Measurements from ENCODE around the gene PLEKHM3. TPM values are rescaled to one million over a fixed set of nuclear protein-coding genes. Genes with fewer than 3 reads are reported as not detected.

Gene PLEKHM3
- total RNA-seq, 1 donor from 2014 or later = 6.4 TPM

DNA sequence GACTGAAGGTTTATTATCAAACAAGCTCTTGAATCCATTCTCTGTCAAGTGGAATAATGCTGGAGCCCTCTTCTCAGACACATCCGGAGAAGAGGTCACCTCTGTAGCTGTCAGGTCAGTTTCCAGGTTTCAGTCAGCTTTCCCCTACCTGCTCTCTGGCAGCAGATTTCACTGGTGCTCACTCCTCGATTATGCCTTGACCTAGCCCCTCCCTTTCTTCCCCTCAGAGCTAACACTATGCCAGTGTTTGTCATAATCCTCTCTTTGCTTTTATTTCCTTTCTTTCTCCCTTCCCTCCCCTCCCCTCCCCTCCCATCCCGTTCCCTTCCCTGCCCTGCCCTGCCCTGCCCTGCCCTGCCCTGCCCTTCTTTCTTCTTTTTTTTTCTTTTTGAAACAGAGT, 22.5 kb upstream of the PLEKHM3 start:
- Mint-ChIP-seq H3K4me3 (no peak overlapping the region), H3K36me3 (ENCODE audit: low read depth) (no peaks in the 10 kb centered on the region), H3K27me3 (ENCODE audit: insufficient read depth) (peaks cover 12% of the 10 kb centered on the region), H3K27ac (no peak overlapping the region), H3K9me3 (no peaks in the 10 kb centered on the region), H3K4me1 (ENCODE audit: low read depth) (no peaks in the 10 kb centered on the region)
- DNase-seq (ENCODE audit: low spot score) = no peak
- intact Hi-C loops (cut with micrococcal nuclease) = no loop called here

DNA sequence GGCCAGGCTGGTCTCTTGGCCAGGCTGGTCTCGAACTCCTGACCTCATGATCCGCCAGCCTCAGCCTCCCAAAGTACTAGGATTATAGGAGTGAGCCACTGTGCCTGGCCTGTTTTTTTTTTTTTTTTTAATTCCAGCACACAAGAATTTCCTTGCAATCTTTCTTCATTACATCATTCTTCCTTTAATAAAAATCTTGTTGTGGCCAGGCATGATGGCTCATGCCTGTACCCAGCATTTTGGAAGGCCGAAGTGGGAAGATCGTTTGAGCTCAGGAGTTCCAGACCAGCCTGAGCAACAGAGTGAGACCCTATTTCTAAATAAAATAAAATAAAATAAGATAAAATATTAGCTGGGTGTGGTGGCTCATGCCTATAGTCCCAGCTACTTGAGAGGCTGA, 21.4 kb upstream of the PLEKHM3 start:
- H3K27me3 Mint-ChIP-seq (ENCODE audit: insufficient read depth) = peaks cover 12% of the 10 kb centered on the region
- no peaks in the 10 kb centered on the region for H3K4me1 Mint-ChIP-seq (ENCODE audit: low read depth)
- intact Hi-C loops (cut with micrococcal nuclease) = no loop called here
- DNase-seq (ENCODE audit: low spot score) = no peak
- H3K4me3 Mint-ChIP-seq = no peak overlapping the region
- no peaks in the 10 kb centered on the region for H3K36me3 Mint-ChIP-seq (ENCODE audit: low read depth)
- H3K9me3 Mint-ChIP-seq = no peaks in the 10 kb centered on the region
- no peak overlapping the region for H3K27ac Mint-ChIP-seq

DNA sequence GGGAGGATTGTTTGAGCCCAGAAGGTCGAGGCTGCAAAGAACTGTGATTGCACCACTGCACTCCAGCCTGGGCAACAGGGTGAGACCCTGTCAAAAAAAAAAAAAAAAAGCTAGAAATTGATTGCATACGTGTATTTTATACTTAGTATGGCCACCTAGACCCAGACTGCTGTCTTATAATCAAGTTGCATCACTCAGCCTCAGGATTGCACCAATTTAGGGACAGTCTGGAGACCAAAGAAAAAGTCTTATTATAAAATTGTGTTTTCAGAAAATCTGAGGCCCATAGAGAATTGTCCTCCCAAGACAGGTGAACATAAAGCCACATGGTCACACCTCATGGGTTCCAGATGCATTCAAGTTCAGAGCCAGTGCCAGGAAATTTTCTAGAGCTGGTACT, 17.1 kb upstream of the PLEKHM3 start:
- H3K27ac Mint-ChIP-seq = no peak overlapping the region
- no peaks in the 10 kb centered on the region for H3K4me1 Mint-ChIP-seq (ENCODE audit: low read depth)
- H3K9me3 Mint-ChIP-seq = no peaks in the 10 kb centered on the region
- H3K4me3 Mint-ChIP-seq = no peak overlapping the region
- H3K27me3 Mint-ChIP-seq (ENCODE audit: insufficient read depth) = peaks cover 8% of the 10 kb centered on the region
- no peak for DNase-seq (ENCODE audit: low spot score)
- intact Hi-C loops (cut with micrococcal nuclease) = loop anchor here (5.0 kb wide), 1 partner anchor 415 kb away; the partner anchor contains the start of gene METTL21A
- no peaks in the 10 kb centered on the region for H3K36me3 Mint-ChIP-seq (ENCODE audit: low read depth)

DNA sequence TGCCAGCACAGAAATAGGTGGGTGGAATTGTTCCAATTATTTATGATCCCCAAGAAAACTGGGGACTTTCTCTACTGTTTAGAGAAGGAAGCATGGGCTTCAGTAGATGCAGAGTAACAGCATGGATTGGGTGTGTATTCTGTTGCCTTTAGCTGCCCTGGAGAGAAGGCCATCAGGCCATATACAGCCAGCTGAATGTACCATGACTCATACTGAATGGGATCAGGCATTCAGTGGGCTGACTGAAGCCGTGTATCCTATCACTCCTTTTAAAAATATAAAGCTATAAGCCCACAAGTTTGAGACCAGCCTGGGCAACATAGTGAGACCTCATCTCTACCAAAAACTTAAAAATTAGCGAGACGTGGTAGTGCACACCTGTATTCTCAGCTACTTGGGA, 16.7 kb upstream of the PLEKHM3 start:
- H3K27me3 Mint-ChIP-seq (ENCODE audit: insufficient read depth) = peaks cover 6% of the 10 kb centered on the region
- no peaks in the 10 kb centered on the region for H3K36me3 Mint-ChIP-seq (ENCODE audit: low read depth)
- DNase-seq (ENCODE audit: low spot score) = no peak
- intact Hi-C loops (cut with micrococcal nuclease) = loop anchor here (5.0 kb wide), 1 partner anchor 415 kb away; the partner anchor contains the start of gene METTL21A
- no peak overlapping the region for H3K27ac Mint-ChIP-seq
- H3K4me1 Mint-ChIP-seq (ENCODE audit: low read depth) = no peaks in the 10 kb centered on the region
- no peak overlapping the region for H3K4me3 Mint-ChIP-seq
- no peaks in the 10 kb centered on the region for H3K9me3 Mint-ChIP-seq

DNA sequence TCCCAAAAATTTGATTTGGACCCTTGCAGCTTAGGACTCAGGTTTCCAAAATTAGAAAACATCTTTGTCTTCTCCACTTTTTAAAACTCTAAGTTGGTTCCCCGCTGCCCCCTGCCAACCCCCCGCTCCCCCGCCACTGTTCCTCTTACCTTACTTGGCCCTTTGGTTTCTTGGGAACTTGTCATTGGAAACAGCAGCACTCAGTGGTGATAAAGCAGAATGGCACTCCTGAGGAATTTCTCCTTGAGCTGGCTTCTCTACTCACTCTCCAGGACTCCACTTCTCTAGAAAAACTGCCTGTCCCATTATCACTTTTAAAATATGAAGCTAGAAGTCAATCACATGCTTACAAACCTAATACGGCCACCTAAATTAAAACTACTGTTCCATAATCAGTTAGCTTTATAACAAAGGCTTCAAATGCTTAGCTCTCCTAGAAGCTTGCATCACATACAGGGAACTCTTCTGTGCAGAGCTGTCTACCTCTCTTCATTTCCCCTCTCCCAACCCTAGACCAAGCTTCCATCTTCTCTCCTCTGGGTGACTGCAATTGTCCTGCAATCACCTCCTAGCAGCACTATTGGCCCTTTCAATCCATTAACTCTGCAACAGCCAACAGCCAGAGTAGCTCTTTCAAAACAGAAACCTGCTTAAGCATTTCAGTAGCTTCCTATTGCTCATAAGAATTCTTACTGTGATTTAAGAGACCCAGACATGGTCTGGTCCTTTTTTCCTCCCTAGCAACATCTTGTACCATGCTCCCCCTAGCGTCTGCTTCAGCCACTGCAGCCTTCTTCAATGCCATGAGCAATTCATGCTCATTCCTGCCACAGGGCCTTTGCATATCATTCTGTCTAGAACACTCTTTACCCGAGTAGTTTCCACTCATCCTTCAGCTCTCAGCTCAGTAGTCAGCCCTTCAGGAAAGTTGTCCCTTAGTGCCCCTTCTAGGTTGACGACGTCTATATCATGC, 15.2 kb upstream of the PLEKHM3 start:
- peak; percentile 56 for DNase-seq (ENCODE audit: low spot score)
- no peak overlapping the region for H3K27ac Mint-ChIP-seq
- H3K9me3 Mint-ChIP-seq = no peaks in the 10 kb centered on the region
- H3K36me3 Mint-ChIP-seq (ENCODE audit: low read depth) = no peaks in the 10 kb centered on the region
- H3K4me3 Mint-ChIP-seq = no peak overlapping the region
- no peaks in the 10 kb centered on the region for H3K4me1 Mint-ChIP-seq (ENCODE audit: low read depth)
- intact Hi-C loops (cut with micrococcal nuclease) = loop anchor here (1.0 to 5.0 kb wide), 5 partner anchors 32 to 1347 kb away; partner anchors contain the start of gene METTL21A
- peaks cover 4% of the 10 kb centered on the region for H3K27me3 Mint-ChIP-seq (ENCODE audit: insufficient read depth)

DNA sequence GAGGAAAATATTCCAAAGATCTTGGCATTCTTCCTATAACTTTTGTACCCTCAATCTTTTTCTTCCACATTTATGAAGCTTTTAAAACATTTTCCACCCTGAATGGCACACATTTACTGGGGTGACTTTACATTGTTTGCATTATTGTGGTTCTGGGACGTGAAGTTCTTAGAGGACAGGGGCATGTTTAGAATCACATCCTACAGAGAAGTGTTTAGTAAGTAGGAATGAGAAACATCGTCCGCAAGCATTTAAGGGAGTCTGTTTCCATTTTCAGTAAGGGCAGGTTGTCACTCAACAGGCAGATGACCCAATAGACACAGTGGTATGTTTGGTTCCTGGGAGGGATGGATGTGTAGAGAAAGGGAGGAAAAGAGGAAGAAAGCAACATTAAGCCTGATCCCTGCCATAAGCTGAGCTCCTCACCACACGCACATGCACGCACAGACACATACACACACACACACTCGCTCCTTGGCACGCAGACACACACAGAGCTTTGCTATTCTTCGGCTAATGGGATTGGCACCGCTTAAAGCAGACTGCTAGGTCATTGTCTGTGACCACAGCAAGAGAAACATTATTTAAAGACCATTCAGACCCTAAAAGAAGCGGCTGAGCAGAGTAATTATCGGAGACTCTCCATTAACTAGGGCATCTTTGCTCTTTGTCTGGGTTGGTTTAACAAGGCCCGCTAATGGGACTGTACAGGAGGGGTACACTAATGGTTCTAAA, 14.2 kb upstream of the PLEKHM3 start:
- H3K4me1 Mint-ChIP-seq (ENCODE audit: low read depth) = no peaks in the 10 kb centered on the region
- intact Hi-C loops (cut with micrococcal nuclease) = loop anchor here (1.0 to 5.0 kb wide), 5 partner anchors 33 to 1346 kb away; partner anchors contain the start of gene METTL21A
- H3K27me3 Mint-ChIP-seq (ENCODE audit: insufficient read depth) = peaks cover 4% of the 10 kb centered on the region
- H3K4me3 Mint-ChIP-seq = no peak overlapping the region
- no peak overlapping the region for H3K27ac Mint-ChIP-seq
- H3K36me3 Mint-ChIP-seq (ENCODE audit: low read depth) = no peaks in the 10 kb centered on the region
- no peaks in the 10 kb centered on the region for H3K9me3 Mint-ChIP-seq
- DNase-seq (ENCODE audit: low spot score) = no peak

DNA sequence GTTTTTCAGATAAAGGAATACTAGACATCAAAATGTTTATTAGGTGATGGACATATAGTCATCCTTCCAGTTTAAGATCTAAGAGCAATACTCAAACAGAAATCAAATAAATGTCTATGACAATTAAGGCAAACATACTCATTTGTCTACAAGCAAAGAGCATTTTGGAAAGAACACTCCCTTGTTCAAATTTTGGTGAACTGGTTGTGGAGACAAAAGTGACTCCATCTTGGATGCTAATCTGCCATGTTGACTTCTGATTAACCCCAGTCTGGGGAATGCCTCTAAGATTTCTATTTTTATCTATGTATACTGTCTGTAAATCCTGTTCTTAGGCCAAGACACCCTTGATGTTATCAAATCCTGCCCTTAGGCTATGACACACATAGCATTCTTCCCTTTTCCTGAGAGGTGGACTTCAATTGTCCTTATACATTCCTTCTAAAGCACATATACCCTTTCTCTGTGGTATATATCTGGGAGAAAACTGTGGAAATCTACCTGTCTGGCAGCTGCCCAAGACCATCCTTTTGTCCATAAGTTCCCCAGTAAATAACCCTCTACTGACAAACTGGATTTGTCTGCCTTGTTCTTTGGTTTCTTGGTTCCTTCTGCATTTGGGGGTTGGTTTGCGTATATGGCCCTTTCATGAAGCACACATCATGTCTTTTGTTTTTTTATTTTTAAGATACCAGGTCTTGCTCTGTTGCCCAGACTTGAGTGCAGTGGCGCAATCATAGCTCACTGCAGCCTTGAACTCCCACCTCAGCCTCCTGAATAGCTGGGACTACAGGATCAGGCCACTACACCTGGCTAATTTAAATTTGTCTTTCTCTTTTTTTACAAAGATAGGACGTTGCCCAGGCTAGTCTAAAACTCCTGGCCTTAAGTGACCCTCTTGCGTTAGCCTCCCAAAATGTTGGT, 12.5 kb upstream of the PLEKHM3 start:
- no peaks in the 10 kb centered on the region for H3K9me3 Mint-ChIP-seq
- intact Hi-C loops (cut with micrococcal nuclease) = no loop called here
- peaks cover under 1% of the 10 kb centered on the region for H3K27me3 Mint-ChIP-seq (ENCODE audit: insufficient read depth)
- H3K27ac Mint-ChIP-seq = no peak overlapping the region
- no peak for DNase-seq (ENCODE audit: low spot score)
- no peaks in the 10 kb centered on the region for H3K36me3 Mint-ChIP-seq (ENCODE audit: low read depth)
- H3K4me1 Mint-ChIP-seq (ENCODE audit: low read depth) = no peaks in the 10 kb centered on the region
- H3K4me3 Mint-ChIP-seq = no peak overlapping the region

DNA sequence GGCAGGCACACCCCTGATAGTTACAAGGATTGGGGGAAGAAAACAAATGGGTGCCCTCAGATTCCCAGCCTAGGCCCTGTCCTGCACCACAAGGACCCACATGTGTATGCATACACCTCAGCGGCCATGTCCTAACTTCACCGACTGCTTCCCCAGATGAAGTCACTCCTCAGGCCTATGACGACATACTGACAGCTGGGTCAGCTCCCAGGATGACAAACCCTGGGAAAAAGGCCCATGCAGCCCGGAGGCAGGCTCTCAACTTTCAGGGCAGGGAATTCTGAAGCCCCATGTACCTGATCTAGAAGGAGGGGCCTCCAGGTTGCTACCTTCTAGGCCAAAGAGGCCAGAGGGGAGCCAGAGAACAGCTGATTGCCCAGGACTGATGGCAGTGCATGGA, 11.0 kb upstream of the PLEKHM3 start:
- Mint-ChIP-seq H3K36me3 (ENCODE audit: low read depth) (no peaks in the 10 kb centered on the region), H3K4me3 (no peak overlapping the region), H3K27me3 (ENCODE audit: insufficient read depth) (peaks cover 2% of the 10 kb centered on the region), H3K9me3 (no peaks in the 10 kb centered on the region), H3K27ac (no peak overlapping the region), H3K4me1 (ENCODE audit: low read depth) (no peaks in the 10 kb centered on the region)
- intact Hi-C loops (cut with micrococcal nuclease) = no loop called here
- no peak for DNase-seq (ENCODE audit: low spot score)

DNA sequence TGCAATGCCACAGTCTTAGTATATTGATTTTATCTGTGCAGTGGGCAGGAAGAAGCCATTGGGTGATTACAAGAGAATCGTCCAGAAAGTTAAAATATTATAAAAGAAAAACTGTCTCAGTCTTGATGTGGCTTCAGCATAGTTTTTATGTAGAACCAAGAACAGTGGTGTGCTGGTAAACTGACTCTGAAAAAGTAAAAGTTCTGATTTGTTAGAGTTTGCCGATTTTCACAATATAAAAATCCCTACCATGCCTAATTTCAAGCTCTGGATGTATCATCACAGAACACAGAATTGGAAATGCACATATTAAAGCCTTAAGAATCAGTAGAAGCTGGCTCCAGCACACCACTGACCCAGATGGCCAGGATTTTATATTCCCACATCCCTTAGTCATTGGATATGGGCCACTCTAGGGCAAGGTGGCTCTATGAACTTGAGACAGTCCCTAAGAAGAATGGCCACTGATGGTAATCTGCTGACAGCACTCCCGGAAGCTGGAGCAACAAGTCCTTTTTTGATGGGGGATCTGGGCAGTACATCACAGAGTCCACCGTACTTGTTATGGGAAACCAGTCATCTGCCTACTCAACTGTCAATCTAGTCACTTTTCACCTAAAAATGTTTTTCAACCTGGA, 9.3 kb upstream of the PLEKHM3 start:
- Mint-ChIP-seq H3K36me3 (ENCODE audit: low read depth) (no peaks in the 10 kb centered on the region), H3K9me3 (no peaks in the 10 kb centered on the region), H3K27ac (no peak overlapping the region), H3K4me1 (ENCODE audit: low read depth) (no peaks in the 10 kb centered on the region), H3K27me3 (ENCODE audit: insufficient read depth) (peaks cover 2% of the 10 kb centered on the region), H3K4me3 (no peak overlapping the region)
- intact Hi-C loops (cut with micrococcal nuclease) = no loop called here
- no peak for DNase-seq (ENCODE audit: low spot score)

DNA sequence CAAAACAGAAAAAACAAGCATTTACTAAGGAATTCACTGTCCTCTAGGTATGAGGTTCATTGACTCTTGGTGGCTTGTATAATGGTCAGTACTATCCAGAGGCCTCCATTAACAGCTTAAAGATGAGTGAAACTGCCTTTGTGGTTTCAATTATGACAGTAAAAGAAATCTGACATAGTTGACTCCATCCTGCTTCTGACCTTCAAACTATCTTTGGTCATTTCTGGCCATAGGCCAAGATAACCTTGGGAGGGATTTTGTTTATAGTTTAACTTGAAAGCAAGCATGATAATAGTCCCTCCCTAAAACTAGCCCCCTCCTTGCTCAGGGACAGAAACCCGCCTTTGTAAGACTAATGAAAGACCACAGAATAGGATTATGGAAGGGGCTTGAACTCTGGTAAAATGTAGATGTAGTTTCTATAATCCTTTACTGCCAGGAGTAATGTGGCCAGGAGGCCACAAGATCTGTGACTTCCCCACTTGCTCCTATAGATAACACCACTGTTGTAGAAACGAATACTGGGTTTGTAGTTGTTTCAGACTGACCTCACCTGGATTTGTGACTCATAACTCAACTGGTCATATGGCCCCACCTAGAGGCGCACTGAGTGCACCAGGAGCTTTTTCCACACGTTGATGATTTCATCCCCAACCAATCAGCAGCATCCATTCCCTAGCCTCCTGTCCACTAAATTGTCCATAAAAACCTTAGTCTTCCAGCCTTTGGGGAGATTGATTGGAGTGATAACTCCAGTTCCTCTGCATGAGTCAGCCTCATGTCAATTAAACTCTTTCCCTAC, 8.6 kb upstream of the PLEKHM3 start:
- no peak for DNase-seq (ENCODE audit: low spot score)
- H3K36me3 Mint-ChIP-seq (ENCODE audit: low read depth) = no peaks in the 10 kb centered on the region
- no peak overlapping the region for H3K4me3 Mint-ChIP-seq
- no peak overlapping the region for H3K27ac Mint-ChIP-seq
- no peaks in the 10 kb centered on the region for H3K9me3 Mint-ChIP-seq
- H3K4me1 Mint-ChIP-seq (ENCODE audit: low read depth) = no peaks in the 10 kb centered on the region
- intact Hi-C loops (cut with micrococcal nuclease) = no loop called here
- H3K27me3 Mint-ChIP-seq (ENCODE audit: insufficient read depth) = peaks cover 2% of the 10 kb centered on the region

DNA sequence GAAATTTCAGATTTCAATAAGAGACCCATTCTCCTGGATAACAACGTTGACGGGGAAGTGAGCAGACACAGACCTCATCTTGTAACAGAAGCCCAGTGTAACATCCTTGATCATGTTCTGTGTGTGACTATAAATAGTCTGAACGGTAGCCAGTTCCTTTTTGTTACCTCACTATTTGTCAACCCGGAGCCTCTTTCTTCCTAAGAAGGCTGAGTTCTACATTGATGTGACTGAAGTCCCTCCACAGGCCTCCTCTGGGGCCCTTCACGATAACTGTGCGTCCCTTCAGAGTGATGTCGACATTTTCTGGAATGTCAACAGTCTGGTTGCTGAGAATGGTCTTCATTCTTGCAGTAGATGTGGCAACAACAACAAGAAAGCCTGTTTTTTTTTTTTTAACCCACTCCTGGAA, 6.3 kb upstream of the PLEKHM3 start:
- H3K36me3 Mint-ChIP-seq (ENCODE audit: low read depth) = no peaks in the 10 kb centered on the region
- H3K4me1 Mint-ChIP-seq (ENCODE audit: low read depth) = no peaks in the 10 kb centered on the region
- H3K27me3 Mint-ChIP-seq (ENCODE audit: insufficient read depth) = peaks cover 2% of the 10 kb centered on the region
- no peak overlapping the region for H3K4me3 Mint-ChIP-seq
- DNase-seq (ENCODE audit: low spot score) = no peak
- intact Hi-C loops (cut with micrococcal nuclease) = no loop called here
- no peak overlapping the region for H3K27ac Mint-ChIP-seq
- no peaks in the 10 kb centered on the region for H3K9me3 Mint-ChIP-seq
